Lung (tissue), 12 donors: ENCODE results near the gene BMX. TPM values are rescaled to one million over a fixed set of nuclear protein-coding genes. Genes with fewer than 3 reads are reported as not detected.

Source experiments
- ATAC-seq: fragments of 200-7000 bp; cut with Tn5 transposase; one replicate; pipeline ENCODE4 v1.9.1; 2020; ENCODE audit warnings: moderate number of reproducible peaks; ENCODE audit not compliant: insufficient read depth, low FRiP score
- DNase-seq, 3 donors: peaks; one replicate each; pipeline ENCODE4 v3.0.0-alpha.2; 2013 to 2017
- H3K27ac ChIP-seq, 2 donors: one replicate each; pipeline ENCODE4 v1.5.1; 2013; ENCODE audit warnings: mild to moderate bottlenecking in 2 of 2, moderate library complexity in 2 of 2, control low read depth in 1 of 2, inconsistent platforms in 1 of 2, low read depth in 1 of 2, low read length in 1 of 2
- H3K27me3 ChIP-seq, 3 donors: one replicate each; pipeline ENCODE4 v1.5.1; 2013; ENCODE audit warnings: low read length in 2 of 3; ENCODE audit not compliant: control insufficient read depth in 3 of 3, insufficient read depth in 3 of 3
- H3K36me3 ChIP-seq, 4 donors: one replicate each; pipeline ENCODE4 v1.5.1; 2013; ENCODE audit warnings: low read length in 4 of 4, mild to moderate bottlenecking in 1 of 4, moderate library complexity in 1 of 4; ENCODE audit not compliant: control insufficient read depth in 4 of 4, insufficient read depth in 4 of 4
- H3K4me1 ChIP-seq, 5 donors: one replicate each; pipeline ENCODE4 v1.5.1; 2013; ENCODE audit warnings: low read length in 5 of 5, mild to moderate bottlenecking in 2 of 5, moderate library complexity in 1 of 5; ENCODE audit not compliant: control insufficient read depth in 5 of 5, insufficient read depth in 5 of 5
- H3K4me3 ChIP-seq: one replicate; pipeline ENCODE4 v1.5.1; 2013; ENCODE audit warnings: mild to moderate bottlenecking, control low read depth, moderate library complexity
- H3K9ac ChIP-seq, 2 donors: one replicate each; pipeline ENCODE4 v1.5.1; 2013; ENCODE audit warnings: low read length in 2 of 2, control low read depth in 1 of 2; ENCODE audit not compliant: insufficient read depth in 1 of 2
- H3K9me3 ChIP-seq, 4 donors: one replicate each; pipeline ENCODE4 v1.5.1; 2013; ENCODE audit warnings: low read length in 3 of 4, mild to moderate bottlenecking in 1 of 4, moderate library complexity in 1 of 4; ENCODE audit not compliant: control insufficient read depth in 4 of 4, insufficient read depth in 3 of 4
- WGBS, 2 donors: extraction: QIAGEN DNeasy Blood & Tissue Kit; methylation state at CpG; one replicate each; pipeline ENCODE4 v1.1.7; 2013; 5-methylcytosine and 5-hydroxymethylcytosine counted together
- polyA plus RNA-seq, 2 donors: library from polyadenylated mRNA; stranded (reverse); fragments of 200-250 nt; gene quantifications; one replicate each; pipeline ENCODE4 v1.2.1, GENCODE V29; 2013
- total RNA-seq, 2 donors: library from RNA; depleted of rRNA in 1 of 2; stranded (reverse); fragments of >200 nt in 1 of 2; gene quantifications; one replicate each; pipeline ENCODE4 v1.2.1, GENCODE V29; 2014 to 2021
- TF ChIP-seq, protein P1 (sequence below): IDR thresholded peaks from 2 replicates; pipeline ENCODE4 v1.5.1; 2012; ENCODE audit warnings: mild to moderate bottlenecking; ENCODE audit errors: control extremely low read depth, extremely low read depth
- donor health status: control.
- donor health status: control.
- donor health status: Bipolar disorder and iron deficiency.
- donor health status: healthy.
- donor health status: DM: yes; HTN: yes; CAD: no.

BMX gene
- total and polyA plus RNA-seq, 4 donors, result 1.4 to 4.0 (median 2.5) TPM

GRCh38 chrX:15574017-15574416 lies 73.4 kb downstream of the BMX start:
- H3K36me3 ChIP-seq, result no peaks in the 10 kb centered on the region
- H3K9ac ChIP-seq, result no peak overlapping the region
- peak in 1 of 3 donors; percentile 37 for DNase-seq
- H3K27ac ChIP-seq, result no peak overlapping the region
- ATAC-seq, result no peak
- no peak overlapping the region for H3K4me3 ChIP-seq
- H3K9me3 ChIP-seq, result no peaks in the 10 kb centered on the region
- 32 to 78% methylated on average over 2 of the region's 2 CpGs for WGBS, 2 donors
- no peaks in the 10 kb centered on the region for H3K4me1 ChIP-seq
- H3K27me3 ChIP-seq, result peaks cover 2 to 66% (median 32%) of the 10 kb centered on the region in 3 donors
- TF ChIP-seq, protein P1, sequence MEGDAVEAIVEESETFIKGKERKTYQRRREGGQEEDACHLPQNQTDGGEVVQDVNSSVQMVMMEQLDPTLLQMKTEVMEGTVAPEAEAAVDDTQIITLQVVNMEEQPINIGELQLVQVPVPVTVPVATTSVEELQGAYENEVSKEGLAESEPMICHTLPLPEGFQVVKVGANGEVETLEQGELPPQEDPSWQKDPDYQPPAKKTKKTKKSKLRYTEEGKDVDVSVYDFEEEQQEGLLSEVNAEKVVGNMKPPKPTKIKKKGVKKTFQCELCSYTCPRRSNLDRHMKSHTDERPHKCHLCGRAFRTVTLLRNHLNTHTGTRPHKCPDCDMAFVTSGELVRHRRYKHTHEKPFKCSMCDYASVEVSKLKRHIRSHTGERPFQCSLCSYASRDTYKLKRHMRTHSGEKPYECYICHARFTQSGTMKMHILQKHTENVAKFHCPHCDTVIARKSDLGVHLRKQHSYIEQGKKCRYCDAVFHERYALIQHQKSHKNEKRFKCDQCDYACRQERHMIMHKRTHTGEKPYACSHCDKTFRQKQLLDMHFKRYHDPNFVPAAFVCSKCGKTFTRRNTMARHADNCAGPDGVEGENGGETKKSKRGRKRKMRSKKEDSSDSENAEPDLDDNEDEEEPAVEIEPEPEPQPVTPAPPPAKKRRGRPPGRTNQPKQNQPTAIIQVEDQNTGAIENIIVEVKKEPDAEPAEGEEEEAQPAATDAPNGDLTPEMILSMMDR, result no peak

GRCh38 chrX:15576019-15576418 lies 75.4 kb downstream of the BMX start:
- peaks cover 2 to 71% (median 40%) of the 10 kb centered on the region in 3 donors for H3K27me3 ChIP-seq
- WGBS, 2 donors, result 29 to 64% methylated on average over 1 of the region's 1 CpG
- ATAC-seq (no peak), DNase-seq (no peak)
- no peak overlapping the region for H3K9ac ChIP-seq
- no peaks in the 10 kb centered on the region for H3K36me3 ChIP-seq
- no peak overlapping the region for H3K27ac ChIP-seq
- H3K4me1 ChIP-seq, result peaks cover 0 to 3% (median 0%) of the 10 kb centered on the region in 5 donors
- H3K9me3 ChIP-seq, result no peaks in the 10 kb centered on the region
- H3K4me3 ChIP-seq, result no peak overlapping the region
- TF ChIP-seq, protein P1, result no peak

DNA sequence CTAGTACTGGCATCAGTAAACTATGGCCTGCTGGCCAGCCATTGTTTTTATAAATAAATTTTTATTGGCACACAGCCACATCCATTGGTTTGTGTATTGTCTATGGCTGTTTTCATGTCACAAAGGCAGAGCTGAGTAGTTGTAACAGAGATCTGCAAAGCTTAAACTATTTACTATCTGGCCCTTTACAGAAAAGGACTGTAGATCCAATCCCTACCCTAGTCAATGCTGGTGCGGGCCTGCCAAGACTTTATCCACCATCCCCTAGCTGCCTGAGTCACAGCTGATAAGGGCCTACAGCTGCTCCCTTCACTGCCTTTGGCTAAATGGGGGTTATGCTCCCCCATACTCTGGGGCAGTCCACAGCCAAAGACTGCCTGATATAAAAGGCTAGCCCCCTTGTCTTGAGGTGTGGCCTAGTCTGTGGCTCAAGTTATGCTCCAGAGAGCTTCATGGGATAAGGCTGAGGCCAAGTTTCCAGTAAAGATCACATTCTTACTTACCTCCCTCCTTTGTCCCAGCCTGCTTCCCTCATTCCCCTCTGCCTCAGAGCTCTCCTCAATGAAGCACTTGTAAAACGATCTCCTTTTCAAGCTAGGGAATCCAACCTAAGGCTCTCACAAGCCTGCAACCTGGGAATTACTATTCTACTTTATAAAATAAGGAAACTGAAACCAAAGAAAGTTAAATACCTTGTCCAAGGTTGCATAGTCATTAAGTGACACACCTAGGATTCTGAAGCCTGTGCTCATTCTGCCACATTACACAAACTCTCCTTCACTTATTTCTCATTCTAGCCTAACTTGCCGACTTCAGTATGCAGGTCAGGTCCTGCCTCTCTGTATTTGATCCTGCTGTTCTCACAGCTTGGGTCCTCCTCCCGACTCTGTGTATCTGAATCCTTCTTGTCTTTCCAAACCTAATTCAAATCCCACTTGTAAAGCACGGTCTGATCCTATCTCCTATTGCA lies 79.5 kb downstream of the BMX start:
- Histone ChIP-seq H3K4me1 (peaks cover 0 to 3% (median 0%) of the 10 kb centered on the region in 5 donors), H3K4me3 (no peak overlapping the region), H3K27ac (peak overlapping the region; percentile 28 to 54), H3K9me3 (no peaks in the 10 kb centered on the region), H3K27me3 (peaks cover 0 to 56% (median 31%) of the 10 kb centered on the region in 3 donors), H3K9ac (no peak overlapping the region), H3K36me3 (no peaks in the 10 kb centered on the region)
- DNase-seq (peak; percentile 45 to 63 (median 62)), ATAC-seq (peak; percentile 60)
- TF ChIP-seq, protein P1, result no peak
- 49 to 59% methylated on average over 5 of the region's 5 CpGs for WGBS, 2 donors
